GM18498 (cell line): ENCODE measurements around the gene ABCB1.
"Not testable (repeated sequence)": the region's sequence is repeated elsewhere in the genome, so short reads cannot be mapped to it uniquely, and the experiment has no call there.

Experiments
- ATAC-seq: cut with Tn5 transposase; IDR thresholded peaks from one replicate; pipeline ENCODE4 v1.9.1; 2021; ENCODE audit warnings: mild to moderate bottlenecking, moderate library complexity; ENCODE audit not compliant: unreplicated experiment

ABCB1 gene

GRCh38 chr7:87580636-87581035 lies 20.0 kb downstream of the ABCB1 start:
- ATAC-seq: no peak

GRCh38 chr7:87575521-87575920 lies 25.2 kb downstream of the ABCB1 start:
- ATAC-seq: no peak

GRCh38 chr7:87574630-87575029 lies 26.1 kb downstream of the ABCB1 start:
- ATAC-seq: no peak

- ATAC-seq: not testable (repeated sequence)
These were observed 28.2 kb downstream of the ABCB1 start for GRCh38 chr7:87572513-87572912.

GRCh38 chr7:87570178-87570577 lies 30.5 kb downstream of the ABCB1 start:
- no peak for ATAC-seq

GRCh38 chr7:87567052-87567451 lies 33.6 kb downstream of the ABCB1 start:
- no peak for ATAC-seq

GRCh38 chr7:87566311-87566900 lies 34.3 kb downstream of the ABCB1 start:
- ATAC-seq: no peak

- no peak for ATAC-seq
These were observed 34.8 kb downstream of the ABCB1 start for GRCh38 chr7:87565877-87566276.

- peak; percentile 93 for ATAC-seq
These were observed 36.3 kb downstream of the ABCB1 start for GRCh38 chr7:87564296-87564963.

GRCh38 chr7:87561702-87562101 lies 39.0 kb downstream of the ABCB1 start:
- ATAC-seq: no peak

- no peak for ATAC-seq
These were observed 39.6 kb downstream of the ABCB1 start for GRCh38 chr7:87561102-87561501.

- ATAC-seq: no peak
These were observed 48.3 kb downstream of the ABCB1 start for GRCh38 chr7:87552351-87552900.

- ATAC-seq: no peak
These were observed 52.4 kb downstream of the ABCB1 start for GRCh38 chr7:87548123-87548919.

GRCh38 chr7:87545760-87546159 lies 54.9 kb downstream of the ABCB1 start:
- no peak for ATAC-seq

- peak; percentile 86 for ATAC-seq
These were observed 57.1 kb downstream of the ABCB1 start for GRCh38 chr7:87543623-87544022.

GRCh38 chr7:87541648-87542047 lies 59.0 kb downstream of the ABCB1 start:
- no peak for ATAC-seq

- ATAC-seq: no peak
These were observed 62.6 kb downstream of the ABCB1 start for GRCh38 chr7:87538052-87538451.

GRCh38 chr7:87534072-87534471 lies 66.6 kb downstream of the ABCB1 start:
- no peak for ATAC-seq

- ATAC-seq: no peak
These were observed 70.6 kb downstream of the ABCB1 start for GRCh38 chr7:87530126-87530525.

GRCh38 chr7:87528730-87529129 lies 72.0 kb downstream of the ABCB1 start:
- no peak for ATAC-seq

GRCh38 chr7:87518735-87519134 lies 81.9 kb downstream of the ABCB1 start:
- no peak for ATAC-seq

- ATAC-seq: no peak
These were observed 82.8 kb downstream of the ABCB1 start for GRCh38 chr7:87517891-87518290.
